VCaP (cell line): ENCODE measurements around the gene LEMD3.
"Not testable (repeated sequence)": the region's sequence is repeated elsewhere in the genome, so short reads cannot be mapped to it uniquely, and the experiment has no call there.

ENCODE experiments used
- H3K27ac ChIP-seq: fragments of 450-650 bp; 2 replicates; pipeline ENCODE4 v1.5.1; 2017
- CTCF ChIP-seq: fragments of 450-650 bp; conservative IDR thresholded peaks from 2 replicates; pipeline ENCODE4 v1.5.1; 2017; ENCODE audit warnings: mild to moderate bottlenecking, moderate library complexity

Gene LEMD3

GRCh38 chr12:65279369-65280112 lies 110.2 kb downstream of the LEMD3 start:
- peak overlapping the region; percentile 59; the same call in 1 of the 2 replicates for H3K27ac ChIP-seq
- TF ChIP-seq CTCF, result no peak

- no peak for TF ChIP-seq CTCF
- H3K27ac ChIP-seq, result no peak overlapping the region
Measured at GRCh38 chr12:65280306-65280705, 110.9 kb downstream of the LEMD3 start.

- no peak overlapping the region for H3K27ac ChIP-seq
Measured at GRCh38 chr12:65282840-65283239, 113.5 kb downstream of the LEMD3 start.

DNA sequence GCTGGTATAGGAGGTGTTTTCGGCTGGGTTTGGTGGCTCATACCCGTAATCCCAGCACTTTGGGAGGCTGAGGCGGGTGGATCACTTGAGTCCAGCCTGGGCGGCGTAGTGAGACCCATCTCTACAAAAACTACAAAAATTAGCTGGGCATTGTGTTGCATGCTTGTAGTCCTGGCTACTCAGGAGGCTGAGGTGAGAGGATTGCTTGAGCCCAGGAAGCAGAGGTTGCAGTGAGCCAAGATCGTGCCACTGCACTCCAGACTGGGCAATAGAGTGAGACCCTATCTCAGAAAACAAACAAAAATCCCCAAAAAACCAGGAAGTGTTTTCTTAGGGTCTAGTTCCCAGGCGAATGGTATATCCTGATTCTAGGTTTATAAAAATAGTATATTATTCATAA lies 116.1 kb downstream of the LEMD3 start:
- not testable (repeated sequence) for H3K27ac ChIP-seq

More at GRCh38 chr12:65282840-65283239, 113.5 kb downstream of the LEMD3 start:
- TF ChIP-seq CTCF, result peak; percentile 43

- TF ChIP-seq CTCF, result no peak
- no peak overlapping the region for H3K27ac ChIP-seq
Measured at GRCh38 chr12:65287426-65287825, 118.0 kb downstream of the LEMD3 start.

DNA sequence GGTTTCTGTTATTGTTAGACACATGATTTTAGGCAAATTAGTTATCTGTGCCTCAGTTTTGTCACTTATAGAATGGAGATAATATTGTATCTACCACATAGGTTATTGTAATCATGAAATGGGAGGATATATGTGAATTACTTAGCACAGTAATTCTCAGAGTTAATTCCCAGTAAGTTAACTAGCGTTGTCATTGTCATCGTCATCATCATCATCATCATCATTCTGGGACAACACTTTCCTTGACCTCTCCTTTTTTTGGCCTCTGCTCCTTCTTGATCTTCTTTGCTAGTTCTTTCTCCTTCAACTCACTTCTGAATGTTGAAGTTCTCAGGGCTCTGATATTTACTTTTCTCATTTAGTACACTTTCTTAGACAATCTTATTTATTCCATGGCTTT lies 122.9 kb downstream of the LEMD3 start:
- TF ChIP-seq CTCF, result no peak
- no peak overlapping the region for H3K27ac ChIP-seq

- H3K27ac ChIP-seq, result no peak overlapping the region
- no peak for TF ChIP-seq CTCF
Measured at GRCh38 chr12:65293735-65294134, 124.4 kb downstream of the LEMD3 start.

- no peak for TF ChIP-seq CTCF
- no peak overlapping the region for H3K27ac ChIP-seq
Measured at GRCh38 chr12:65294641-65295262, 125.4 kb downstream of the LEMD3 start.
